H1 (cell line): Measurements from ENCODE around the gene PRSS16. TPM values are rescaled to one million over a fixed set of nuclear protein-coding genes. Genes with fewer than 3 reads are reported as not detected.

Experiments
- CTCF ChIA-PET: fragments of 300-600 bp; sonication (Branson Sonifier 250); formaldehyde crosslinking; loops from one replicate; lab custom pipeline; 2021; ENCODE audit not compliant: partially characterized antibody; lab: Charles Lee
- POLR2A ChIA-PET: fragments of 300-600 bp; sonication (Branson Sonifier 250); formaldehyde crosslinking; loops from one replicate; lab custom pipeline; 2021; ENCODE audit warnings: inconsistent platforms; ENCODE audit not compliant: partially characterized antibody; lab: Charles Lee
- DNase-seq, 2 experiments: peaks; one replicate each; pipeline versions ENCODE4 v3.0.0 to v3.0.0-alpha.2; 2010 to 2022; ENCODE audit warnings: low spot score in 2 of 2, low read depth in 1 of 2, mixed read lengths in 1 of 2
- FAIRE-seq: peaks from 2 replicates; lab custom pipeline; 2011; peaks lifted over from hg19 to GRCh38; lab: Jason Lieb, UNC
- H2AFZ ChIP-seq: 2 replicates; pipeline ENCODE4 v1.8.1; 2012; ENCODE audit warnings: low read length, inconsistent platforms
- H2AK5ac ChIP-seq: 2 replicates; pipeline ENCODE4 v1.6.1; 2013; ENCODE audit warnings: low read depth, low read length
- H2BK120ac ChIP-seq: replicated peaks from 2 replicates; pipeline ENCODE3; 2013; ENCODE audit warnings: low read depth, low read length, inconsistent platforms
- H2BK12ac ChIP-seq: 2 replicates; pipeline ENCODE4 v1.6.1; 2013; ENCODE audit warnings: low read depth, low read length
- H2BK15ac ChIP-seq: 2 replicates; pipeline ENCODE4 v1.6.1; 2013; ENCODE audit warnings: low read length
- H2BK20ac ChIP-seq: 2 replicates; pipeline ENCODE4 v1.6.1; 2013; ENCODE audit warnings: low read length
- H2BK5ac ChIP-seq: 2 replicates; pipeline ENCODE4 v1.6.1; 2013; ENCODE audit warnings: low read depth, low read length
- H3K14ac ChIP-seq: 2 replicates; pipeline ENCODE4 v1.6.1; 2013; ENCODE audit warnings: inconsistent platforms; ENCODE audit not compliant: insufficient read length
- H3K18ac ChIP-seq: 2 replicates; pipeline ENCODE4 v1.6.1; 2013; ENCODE audit warnings: low read length; ENCODE audit errors: extremely low read depth
- H3K23ac ChIP-seq: 2 replicates; pipeline ENCODE4 v1.6.1; 2013; ENCODE audit warnings: inconsistent platforms; ENCODE audit not compliant: insufficient read length
- H3K23me2 ChIP-seq: 2 replicates; pipeline ENCODE4 v1.6.1; 2013; ENCODE audit warnings: low read depth, low read length
- H3K27ac ChIP-seq: 2 replicates; pipeline ENCODE4 v1.6.1; 2011; ENCODE audit warnings: low read depth, low read length, inconsistent platforms
- H3K27me3 ChIP-seq, 4 experiments: replicated peaks in 1 of 4; 1 replicate in 1 of 4; 2 replicates in 3 of 4; pipeline versions ENCODE4 v1.6.1 to v1.8.1; 2011 to 2013; ENCODE audit warnings: low read length in 3 of 4, mild to moderate bottlenecking in 3 of 4, inconsistent platforms in 2 of 4, mixed read lengths in 2 of 4, moderate library complexity in 1 of 4; ENCODE audit not compliant: control insufficient read depth in 3 of 4, insufficient read depth in 3 of 4; ENCODE audit errors: extremely low read depth in 1 of 4
- H3K36me3 ChIP-seq, 4 experiments: 2 replicates each; pipeline versions ENCODE4 v1.6.1 to v1.8.1; 2011 to 2013; ENCODE audit warnings: mild to moderate bottlenecking in 4 of 4, low read length in 3 of 4, moderate library complexity in 2 of 4, control low read depth in 1 of 4, inconsistent platforms in 1 of 4; ENCODE audit not compliant: insufficient read depth in 4 of 4, control insufficient read depth in 2 of 4
- H3K4ac ChIP-seq: replicated peaks from 2 replicates; pipeline ENCODE3; 2013; ENCODE audit warnings: low read length, low read depth, mixed read lengths, inconsistent platforms; ENCODE audit not compliant: insufficient read length
- H3K4me1 ChIP-seq, 4 experiments: replicated peaks in 1 of 4; 1 replicate in 1 of 4; 2 replicates in 3 of 4; pipeline versions ENCODE4 v1.6.1 to v1.8.1; 2011 to 2013; ENCODE audit warnings: low read length in 3 of 4, inconsistent platforms in 2 of 4, mixed read lengths in 1 of 4; ENCODE audit not compliant: insufficient read depth in 4 of 4, control insufficient read depth in 3 of 4
- H3K4me2 ChIP-seq, 2 experiments: 2 replicates each; pipeline versions ENCODE4 v1.6.1 to v1.8.1; 2011 to 2013; ENCODE audit warnings: low read depth in 2 of 2, low read length in 2 of 2, control low read depth in 1 of 2, inconsistent platforms in 1 of 2, mild to moderate bottlenecking in 1 of 2; ENCODE audit not compliant: insufficient read depth in 1 of 2
- H3K4me3 ChIP-seq, 4 experiments: fragments of 200-600, 300-600 bp in 1 of 4; sonication (generic), shearing (Covaris generic), sonication (Bioruptor Twin) in 1 of 4; 2 replicates each; pipeline versions ENCODE4 v1.5.1 to v1.8.1; 2011 to 2016; ENCODE audit warnings: low read length in 4 of 4, low read depth in 3 of 4, control low read depth in 2 of 4, inconsistent platforms in 2 of 4, mild to moderate bottlenecking in 2 of 4, mixed read lengths in 1 of 4, moderate library complexity in 1 of 4; ENCODE audit not compliant: insufficient read depth in 2 of 4; ENCODE audit errors: extremely low read depth in 1 of 4
- H3K56ac ChIP-seq: replicated peaks from 2 replicates; pipeline ENCODE3; 2013; ENCODE audit warnings: low read depth, mild to moderate bottlenecking, mixed read lengths, low read length, inconsistent platforms; ENCODE audit not compliant: insufficient read length
- H3K79me1 ChIP-seq: 2 replicates; pipeline ENCODE4 v1.6.1; 2013; ENCODE audit warnings: low read depth, low read length, control low read depth
- H3K79me2 ChIP-seq, 2 experiments: 2 replicates each; pipeline versions ENCODE4 v1.6.1 to v1.8.1; 2012 to 2013; ENCODE audit warnings: low read length in 2 of 2, mild to moderate bottlenecking in 2 of 2, inconsistent platforms in 1 of 2; ENCODE audit not compliant: insufficient read depth in 2 of 2, control insufficient read depth in 1 of 2
- H3K9ac ChIP-seq, 4 experiments: replicated peaks in 1 of 4; 1 replicate in 1 of 4; 2 replicates in 3 of 4; pipeline versions ENCODE4 v1.6.1 to v1.8.1; 2011 to 2013; ENCODE audit warnings: low read depth in 3 of 4, low read length in 3 of 4, control low read depth in 2 of 4, mild to moderate bottlenecking in 2 of 4, moderate library complexity in 2 of 4, inconsistent platforms in 1 of 4; ENCODE audit errors: extremely low read depth in 1 of 4
- H3K9me3 ChIP-seq, 2 experiments: 2 replicates each; pipeline versions ENCODE4 v1.6.1 to v1.8.1; 2012 to 2013; ENCODE audit warnings: mild to moderate bottlenecking in 2 of 2, moderate library complexity in 2 of 2, control low read depth in 1 of 2, inconsistent platforms in 1 of 2, low read depth in 1 of 2, low read length in 1 of 2, mixed read lengths in 1 of 2; ENCODE audit not compliant: insufficient read depth in 2 of 2
- H4K20me1 ChIP-seq, 2 experiments: replicated peaks in 1 of 2; 2 replicates each; pipeline versions ENCODE3 to v1.8.1; 2011 to 2013; ENCODE audit warnings: inconsistent platforms in 2 of 2, low read length in 2 of 2, mild to moderate bottlenecking in 1 of 2; ENCODE audit not compliant: insufficient read depth in 2 of 2, control insufficient read depth in 1 of 2
- H4K5ac ChIP-seq: 2 replicates; pipeline ENCODE4 v1.6.1; 2013; ENCODE audit warnings: low read length, low read depth, mixed read lengths, inconsistent platforms; ENCODE audit not compliant: insufficient read length
- H4K8ac ChIP-seq: 2 replicates; pipeline ENCODE4 v1.8.0; 2013; ENCODE audit warnings: mild to moderate bottlenecking, moderate library complexity, low read length, inconsistent platforms; ENCODE audit not compliant: insufficient read depth; ENCODE audit errors: extremely low read depth
- H4K91ac ChIP-seq: replicated peaks from 2 replicates; pipeline ENCODE3; 2013; ENCODE audit warnings: low read length, mixed read lengths, inconsistent platforms; ENCODE audit not compliant: insufficient read length
- BACH1 ChIP-seq: IDR thresholded peaks from 2 replicates; pipeline ENCODE4 v1.6.1; 2012; ENCODE audit warnings: low read length, improper control_type of control experiment
- CBX8 ChIP-seq: fragments of 300-800, 300-1000 bp; sonication (generic); IDR thresholded peaks from 2 replicates; pipeline ENCODE4 v1.7.1; 2016; ENCODE audit warnings: low read depth, low read length, borderline replicate concordance
- CTBP2 ChIP-seq: IDR thresholded peaks from 2 replicates; pipeline ENCODE4 v1.7.0; 2011; ENCODE audit warnings: borderline replicate concordance, mild to moderate bottlenecking, moderate library complexity, mixed read lengths, low read length; ENCODE audit not compliant: insufficient read depth, insufficient read length
- EZH2 ChIP-seq: fragments of 200-600 bp; sonication (generic); IDR thresholded peaks from 2 replicates; pipeline ENCODE4 v1.7.1; 2012; ENCODE audit warnings: low read depth, mild to moderate bottlenecking, moderate library complexity, low read length, inconsistent platforms; ENCODE audit not compliant: severe bottlenecking
- HDAC2 ChIP-seq, 2 experiments: fragments of 300-600 bp in 1 of 2; sonication (generic) in 1 of 2; IDR thresholded peaks; 2 replicates each; pipeline ENCODE4 v1.6.1; 2011 to 2012; ENCODE audit warnings: low read depth in 2 of 2, low read length in 2 of 2, mild to moderate bottlenecking in 2 of 2, moderate library complexity in 2 of 2, borderline replicate concordance in 1 of 2, inconsistent platforms in 1 of 2
- MAFK ChIP-seq: IDR thresholded peaks from 2 replicates; pipeline ENCODE4 v1.6.1; 2012; ENCODE audit warnings: low read depth, mild to moderate bottlenecking, improper control_type of control experiment, low read length
- NANOG ChIP-seq: IDR thresholded peaks from 2 replicates; pipeline ENCODE4 v1.6.1; 2011; ENCODE audit warnings: low read length, low read depth, mild to moderate bottlenecking, inconsistent platforms; ENCODE audit not compliant: insufficient read depth, poor library complexity, severe bottlenecking
- PHF8 ChIP-seq: fragments of 200-600 bp; sonication (generic); conservative IDR thresholded peaks from 2 replicates; pipeline ENCODE4 v1.7.1; 2012; ENCODE audit warnings: low read depth, mild to moderate bottlenecking, inconsistent platforms, low read length, moderate library complexity
- RBBP5 ChIP-seq: IDR thresholded peaks from 2 replicates; pipeline ENCODE4 v1.7.1; 2012; ENCODE audit warnings: low read depth, mild to moderate bottlenecking, inconsistent platforms, low read length, moderate library complexity, borderline replicate concordance
- RNF2 ChIP-seq: fragments of 200-900, 300-1000 bp; sonication (generic); IDR thresholded peaks from 2 replicates; pipeline ENCODE4 v1.7.1; 2016; ENCODE audit warnings: borderline replicate concordance, low read depth, mild to moderate bottlenecking, antibody characterized with exemption, low read length; ENCODE audit not compliant: poor library complexity, severe bottlenecking; ENCODE audit errors: missing control alignments
- SP4 ChIP-seq: IDR thresholded peaks from 2 replicates; pipeline ENCODE4 v1.6.1; 2012; ENCODE audit warnings: low read length, inconsistent platforms
- SUZ12 ChIP-seq: fragments of 200-600 bp; sonication (generic); IDR thresholded peaks from 2 replicates; pipeline ENCODE4 v1.6.1; 2012; ENCODE audit warnings: mild to moderate bottlenecking, inconsistent platforms, low read length, moderate library complexity, mixed read lengths
- WGBS, 2 experiments: shearing (Covaris generic) in 1 of 2; methylation state at CpG; one replicate each; pipeline versions ENCODE4 v1.1.6 to v1.1.7; 2013 to 2015; ENCODE audit warnings: low lambda C conversion rate in 2 of 2, mixed read lengths in 2 of 2, inconsistent platforms in 1 of 2, low coverage in 1 of 2, missing lambda C conversion rate in 1 of 2; ENCODE audit not compliant: insufficient replicate concordance in 2 of 2, insufficient coverage in 1 of 2, insufficient read length in 1 of 2; ENCODE audit errors: extremely low coverage in 1 of 2, missing lambda C conversion rate in 1 of 2; 5-methylcytosine and 5-hydroxymethylcytosine counted together
- polyA plus RNA-seq, 7 experiments: library from polyadenylated mRNA; depleted of rRNA in 3 of 7; stranded (reverse) in 5 of 7; unstranded in 2 of 7; fragments of >200 nt in 5 of 7; fragments of 200-250 nt in 2 of 7; gene quantifications; 1 replicate in 5 of 7; 2 replicates in 1 of 7; 4 replicates in 1 of 7; pipeline versions ENCODE4 v1.2.1 to v1.2.3, GENCODE V29; 2011 to 2013; ENCODE audit warnings: missing spikeins in 2 of 7, mixed read lengths in 2 of 7
- total RNA-seq: library from RNA; stranded (reverse); fragmentation: NEBNext Ultra II Directional; extraction: Animal tissue kit (Norgen Biotek cat#: 25700); gene quantifications from 2 replicates; pipeline ENCODE4 v1.2.1, GENCODE V29; 2021

PRSS16 gene
- total and polyA plus RNA-seq, 2 of the 8 experiments (the other 6 are each of a cell fraction or from before 2014, with no cell fraction given) = 20.2 to 38.9 TPM

DNA sequence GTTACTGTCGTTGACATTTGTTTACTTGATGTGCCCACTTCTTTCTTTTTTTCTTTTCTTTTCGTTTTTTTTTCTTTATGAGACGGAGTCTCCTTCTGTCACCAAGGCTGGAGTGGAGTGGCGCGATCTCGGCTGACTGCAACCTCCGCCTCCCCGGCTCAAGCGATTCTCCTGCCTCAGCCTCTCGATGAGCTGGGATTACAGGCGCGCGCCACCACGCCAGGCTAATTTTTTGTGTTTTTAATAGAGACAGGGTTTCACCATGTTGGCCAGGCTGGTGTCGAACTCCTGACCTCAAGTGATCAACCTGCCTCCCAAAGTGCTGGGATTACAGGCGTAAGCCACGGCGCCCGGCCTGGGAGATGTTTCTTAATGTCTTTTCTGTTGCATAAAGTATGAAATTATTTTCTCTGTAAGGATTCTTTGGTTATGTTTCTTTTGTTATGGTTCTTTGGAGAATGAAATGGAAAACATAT, 33.3 kb upstream of the PRSS16 start:
- H2BK120ac ChIP-seq = no peak overlapping the region
- no peak overlapping the region for H2BK15ac ChIP-seq
- H3K4me1 ChIP-seq = peaks cover 0 to 3% (median 0%) of the 10 kb centered on the region in 4 experiments; a peak in 2 of 7 replicates
- H3K14ac ChIP-seq = no peak overlapping the region
- H3K23me2 ChIP-seq = no peaks in the 10 kb centered on the region
- H3K36me3 ChIP-seq = no peaks in the 10 kb centered on the region
- ChIA-PET POLR2A (interaction anchor here (0.9 to 1.0 kb wide), 4 partner anchors 20 to 595 kb away, joined by 3 to 5 read pairs (median 4); a partner anchor contains a TSS), CTCF (interaction anchor here (1.4 to 1.5 kb wide), 2 partner anchors 20 to 54 kb away, joined by 4 to 5 read pairs; no protein-coding TSS in a partner anchor)
- no peak overlapping the region for H3K18ac ChIP-seq
- H3K27me3 ChIP-seq = no peaks in the 10 kb centered on the region
- peak overlapping the region; percentile 2 to 51; a peak in 3 of 4 replicates for H3K4me2 ChIP-seq
- no peaks in the 10 kb centered on the region for H3K79me1 ChIP-seq
- H3K4me3 ChIP-seq = peak overlapping the region; percentile 60 to 81 (median 73)
- H2BK12ac ChIP-seq = no peak overlapping the region
- no peak overlapping the region for H2BK20ac ChIP-seq
- peak in 1 of 2 experiments; percentile 69 for DNase-seq
- H3K79me2 ChIP-seq = no peaks in the 10 kb centered on the region
- no peaks in the 10 kb centered on the region for H3K9me3 ChIP-seq
- no peak overlapping the region for H3K9ac ChIP-seq
- no peak overlapping the region for H3K27ac ChIP-seq
- H2BK5ac ChIP-seq = no peak overlapping the region
- H4K20me1 ChIP-seq = no peaks in the 10 kb centered on the region
- H3K23ac ChIP-seq = no peak overlapping the region
- no peak overlapping the region for H4K91ac ChIP-seq
- no peak overlapping the region for H3K56ac ChIP-seq
- H2AK5ac ChIP-seq = no peak overlapping the region
- H2AFZ ChIP-seq = no peak overlapping the region
- H4K5ac ChIP-seq = no peak overlapping the region
- H4K8ac ChIP-seq = no peak overlapping the region
- H3K4ac ChIP-seq = no peak overlapping the region
- peak; percentile 34 for TF ChIP-seq RBBP5
- TF ChIP-seq BACH1 = no peak
- TF ChIP-seq CBX8 = no peak
- TF ChIP-seq RNF2 = no peak
- TF ChIP-seq EZH2 = no peak
- TF ChIP-seq PHF8 = 0 out of 2 replicates have a peak, but pooled peaks have one; percentile 23
- no peak for TF ChIP-seq CTBP2
- TF ChIP-seq SP4 = no peak
- TF ChIP-seq NANOG = no peak
- TF ChIP-seq MAFK = no peak
- TF ChIP-seq HDAC2 (IDR thresholded peaks at IDR 0.05; ENCODE audit: borderline replicate concordance in 1 of 2, low read depth in 2 of 2, low read length in 2 of 2) = no peak
- TF ChIP-seq SUZ12 = no peak
- no peak for FAIRE-seq
- WGBS, 2 experiments = 10% methylated on average over 19 of the region's 19 CpGs; no CpG with 5 or more reads in 1 of the 2 experiments
